NT2/D1 (cell line): ENCODE measurements around the gene UMODL1.

Experiments used
- SUZ12 ChIP-seq: IDR thresholded peaks from 2 replicates; pipeline ENCODE4 v1.6.1; 2011; ENCODE audit not compliant: insufficient read length, insufficient read depth; ENCODE audit errors: extremely low read depth
- YY1 ChIP-seq: IDR thresholded peaks from 2 replicates; pipeline ENCODE4 v1.6.1; 2011; ENCODE audit not compliant: insufficient read length, insufficient read depth

DNA sequence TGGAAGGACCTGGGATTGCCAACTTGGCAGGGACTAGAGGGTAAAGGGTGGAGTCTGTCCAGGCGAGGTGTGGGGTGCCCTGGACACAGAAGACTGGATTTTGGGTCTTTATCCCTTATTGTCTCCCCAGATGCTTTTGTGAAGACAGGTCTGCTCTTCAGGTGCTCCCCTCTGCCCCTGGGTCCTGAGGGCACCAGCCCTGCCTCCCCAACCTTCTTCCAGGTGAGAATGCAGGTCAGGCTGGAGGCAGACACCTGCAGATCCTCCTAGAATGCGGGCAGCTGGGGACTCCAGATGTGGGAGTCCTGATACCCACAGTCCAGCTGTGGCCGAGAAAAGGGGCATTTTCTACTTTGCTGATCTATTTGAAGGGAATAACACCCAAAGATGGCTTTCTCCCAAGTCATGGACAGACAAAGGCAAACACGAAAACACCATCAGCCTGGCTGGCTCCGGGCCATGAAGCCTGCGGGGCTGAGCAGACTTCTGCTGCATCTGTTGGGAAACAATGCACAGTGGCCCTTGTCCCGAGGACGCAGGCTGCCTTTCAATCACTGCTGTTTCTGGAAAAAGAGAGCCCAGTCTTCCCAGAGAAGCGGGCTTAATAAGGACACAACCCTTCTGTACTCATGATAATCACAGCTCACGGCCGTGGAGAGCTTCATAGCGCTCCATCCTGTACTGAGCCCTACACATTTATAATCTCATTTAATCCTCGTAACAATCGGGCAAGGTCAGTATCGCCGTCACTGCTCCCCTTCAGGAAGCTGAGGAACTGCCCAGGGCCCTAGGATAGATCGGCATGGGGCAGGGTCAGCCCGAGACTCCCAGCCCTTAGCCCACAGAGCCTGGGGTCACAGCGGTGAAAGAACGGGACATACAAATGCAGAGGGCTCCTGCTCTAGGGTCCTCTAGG, 85.8 kb downstream of the UMODL1 start:
- TF ChIP-seq SUZ12 (no peak), YY1 (no peak)
